HL-60 (cell line): ENCODE results near the gene LRP1B.

Experiments
- POLR2AphosphoS5 ChIP-seq: IDR thresholded peaks from 2 replicates; pipeline ENCODE4 v1.6.1; 2012; ENCODE audit warnings: low read depth
- TF ChIP-seq, protein P1 (sequence below): IDR thresholded peaks from one replicate; pipeline ENCODE4 v1.5.1; 2011; ENCODE audit warnings: low read length, control low read depth, inconsistent platforms; ENCODE audit not compliant: insufficient read depth
- TF ChIP-seq, protein P2 (sequence below): IDR thresholded peaks from 2 replicates; pipeline ENCODE4 v1.6.1; 2012; ENCODE audit warnings: low read depth; ENCODE audit not compliant: insufficient replicate concordance

DNA sequence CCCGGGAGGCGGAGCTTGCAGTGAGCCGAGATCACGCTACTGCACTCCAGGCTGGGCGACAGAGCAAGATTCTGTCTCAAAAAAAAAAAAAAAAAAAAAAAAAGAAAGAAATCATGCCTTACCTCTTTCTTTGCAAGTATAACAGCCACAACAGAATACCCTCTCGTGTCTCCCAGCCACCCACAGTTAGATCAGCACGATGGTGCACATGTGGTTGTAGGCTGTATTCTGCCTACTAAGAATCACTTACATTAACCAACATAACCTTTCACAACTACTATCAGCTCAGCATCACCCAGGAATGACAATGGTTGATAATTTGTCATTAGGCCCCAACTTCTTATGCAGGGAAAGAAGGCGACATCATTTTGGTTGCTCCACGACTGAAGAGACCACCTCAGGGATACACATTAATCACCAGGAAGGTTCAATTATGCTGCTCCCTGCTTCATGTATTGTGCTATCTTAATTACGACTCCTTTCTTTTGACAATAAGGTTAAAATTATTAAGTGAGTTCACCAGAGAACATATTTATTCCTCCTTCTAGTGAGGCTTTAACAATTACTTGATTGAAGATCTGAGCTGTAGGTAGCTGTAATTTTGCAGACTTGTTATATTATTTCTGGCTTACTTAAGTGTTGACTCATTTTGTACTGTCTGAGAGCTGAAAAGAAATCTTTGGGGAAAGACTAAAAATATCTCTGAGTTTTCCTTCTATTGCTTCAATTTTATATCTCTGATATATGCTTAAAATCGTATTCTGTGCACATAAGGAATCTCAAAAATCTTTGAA is 120.1 kb downstream of the LRP1B start:
- TF ChIP-seq, protein P1, sequence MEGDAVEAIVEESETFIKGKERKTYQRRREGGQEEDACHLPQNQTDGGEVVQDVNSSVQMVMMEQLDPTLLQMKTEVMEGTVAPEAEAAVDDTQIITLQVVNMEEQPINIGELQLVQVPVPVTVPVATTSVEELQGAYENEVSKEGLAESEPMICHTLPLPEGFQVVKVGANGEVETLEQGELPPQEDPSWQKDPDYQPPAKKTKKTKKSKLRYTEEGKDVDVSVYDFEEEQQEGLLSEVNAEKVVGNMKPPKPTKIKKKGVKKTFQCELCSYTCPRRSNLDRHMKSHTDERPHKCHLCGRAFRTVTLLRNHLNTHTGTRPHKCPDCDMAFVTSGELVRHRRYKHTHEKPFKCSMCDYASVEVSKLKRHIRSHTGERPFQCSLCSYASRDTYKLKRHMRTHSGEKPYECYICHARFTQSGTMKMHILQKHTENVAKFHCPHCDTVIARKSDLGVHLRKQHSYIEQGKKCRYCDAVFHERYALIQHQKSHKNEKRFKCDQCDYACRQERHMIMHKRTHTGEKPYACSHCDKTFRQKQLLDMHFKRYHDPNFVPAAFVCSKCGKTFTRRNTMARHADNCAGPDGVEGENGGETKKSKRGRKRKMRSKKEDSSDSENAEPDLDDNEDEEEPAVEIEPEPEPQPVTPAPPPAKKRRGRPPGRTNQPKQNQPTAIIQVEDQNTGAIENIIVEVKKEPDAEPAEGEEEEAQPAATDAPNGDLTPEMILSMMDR = no peak
- TF ChIP-seq, protein P2, sequence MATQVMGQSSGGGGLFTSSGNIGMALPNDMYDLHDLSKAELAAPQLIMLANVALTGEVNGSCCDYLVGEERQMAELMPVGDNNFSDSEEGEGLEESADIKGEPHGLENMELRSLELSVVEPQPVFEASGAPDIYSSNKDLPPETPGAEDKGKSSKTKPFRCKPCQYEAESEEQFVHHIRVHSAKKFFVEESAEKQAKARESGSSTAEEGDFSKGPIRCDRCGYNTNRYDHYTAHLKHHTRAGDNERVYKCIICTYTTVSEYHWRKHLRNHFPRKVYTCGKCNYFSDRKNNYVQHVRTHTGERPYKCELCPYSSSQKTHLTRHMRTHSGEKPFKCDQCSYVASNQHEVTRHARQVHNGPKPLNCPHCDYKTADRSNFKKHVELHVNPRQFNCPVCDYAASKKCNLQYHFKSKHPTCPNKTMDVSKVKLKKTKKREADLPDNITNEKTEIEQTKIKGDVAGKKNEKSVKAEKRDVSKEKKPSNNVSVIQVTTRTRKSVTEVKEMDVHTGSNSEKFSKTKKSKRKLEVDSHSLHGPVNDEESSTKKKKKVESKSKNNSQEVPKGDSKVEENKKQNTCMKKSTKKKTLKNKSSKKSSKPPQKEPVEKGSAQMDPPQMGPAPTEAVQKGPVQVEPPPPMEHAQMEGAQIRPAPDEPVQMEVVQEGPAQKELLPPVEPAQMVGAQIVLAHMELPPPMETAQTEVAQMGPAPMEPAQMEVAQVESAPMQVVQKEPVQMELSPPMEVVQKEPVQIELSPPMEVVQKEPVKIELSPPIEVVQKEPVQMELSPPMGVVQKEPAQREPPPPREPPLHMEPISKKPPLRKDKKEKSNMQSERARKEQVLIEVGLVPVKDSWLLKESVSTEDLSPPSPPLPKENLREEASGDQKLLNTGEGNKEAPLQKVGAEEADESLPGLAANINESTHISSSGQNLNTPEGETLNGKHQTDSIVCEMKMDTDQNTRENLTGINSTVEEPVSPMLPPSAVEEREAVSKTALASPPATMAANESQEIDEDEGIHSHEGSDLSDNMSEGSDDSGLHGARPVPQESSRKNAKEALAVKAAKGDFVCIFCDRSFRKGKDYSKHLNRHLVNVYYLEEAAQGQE = no peak
- TF ChIP-seq POLR2AphosphoS5 = no peak
